ENCODE results near the gene SRSF4. TPM values are rescaled to one million over a fixed set of nuclear protein-coding genes. Genes with fewer than 3 reads are reported as not detected.

SRSF4 gene
- total and polyA plus RNA-seq, 9 of the 15 experiments (the other 6 are each of a cell fraction or from before 2014, with no cell fraction given), result 15.9 to 132 (median 82.0) TPM

DNA sequence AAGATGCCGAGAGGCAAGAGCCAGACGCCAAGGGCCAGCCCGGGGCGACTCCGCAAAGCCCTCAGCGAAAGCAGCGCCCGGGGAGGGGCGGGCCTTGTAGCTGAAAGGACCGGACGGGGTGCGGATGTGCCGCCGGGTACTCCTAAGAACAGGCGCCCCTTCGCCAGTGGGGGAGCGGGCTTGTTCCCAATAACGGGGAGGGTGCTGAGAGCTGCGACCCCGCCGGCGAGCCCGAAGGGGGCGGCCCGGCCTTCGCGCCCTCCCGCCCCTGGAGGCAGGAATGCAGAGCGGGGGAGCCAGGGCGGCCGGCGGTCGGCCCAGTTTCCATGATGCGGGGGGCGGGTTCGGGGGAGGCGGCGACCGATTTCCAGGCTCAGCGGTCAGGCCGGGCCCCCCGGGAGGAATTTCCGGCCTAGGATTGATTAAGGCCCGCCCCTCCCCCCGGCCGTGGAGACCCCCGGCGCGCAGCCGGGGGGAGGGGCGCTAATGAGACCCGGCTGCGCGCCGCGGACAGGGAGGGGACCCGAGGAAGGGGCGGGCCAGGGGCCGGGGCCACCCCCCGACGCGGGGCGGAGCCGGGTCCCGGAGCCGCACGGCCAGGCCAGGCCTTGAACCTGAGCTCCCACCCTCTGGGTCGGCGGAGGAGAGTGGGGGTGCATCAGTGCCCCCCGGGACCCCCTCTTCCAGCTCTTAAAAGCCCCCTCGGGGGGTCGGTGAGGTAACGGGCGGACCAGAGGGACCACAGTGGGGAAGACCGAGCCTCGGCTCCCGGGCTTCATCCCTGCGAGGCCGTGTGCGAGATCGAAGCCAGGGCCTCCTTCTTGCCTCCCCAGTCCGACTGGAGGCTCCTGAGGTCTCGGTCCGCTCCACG, 57.1 kb downstream of the SRSF4 start (continued):
- TF ChIP-seq, protein P1, sequence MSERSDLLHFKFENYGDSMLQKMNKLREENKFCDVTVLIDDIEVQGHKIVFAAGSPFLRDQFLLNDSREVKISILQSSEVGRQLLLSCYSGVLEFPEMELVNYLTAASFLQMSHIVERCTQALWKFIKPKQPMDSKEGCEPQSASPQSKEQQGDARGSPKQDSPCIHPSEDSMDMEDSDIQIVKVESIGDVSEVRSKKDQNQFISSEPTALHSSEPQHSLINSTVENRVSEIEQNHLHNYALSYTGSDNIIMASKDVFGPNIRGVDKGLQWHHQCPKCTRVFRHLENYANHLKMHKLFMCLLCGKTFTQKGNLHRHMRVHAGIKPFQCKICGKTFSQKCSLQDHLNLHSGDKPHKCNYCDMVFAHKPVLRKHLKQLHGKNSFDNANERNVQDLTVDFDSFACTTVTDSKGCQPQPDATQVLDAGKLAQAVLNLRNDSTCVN (CRISPR knock-in tag; IDR thresholded peaks at IDR 0.05), result no peak
- no peak for TF ChIP-seq ZNF561 (CRISPR knock-in tag; conservative IDR thresholded peaks at IDR 0.05)
- TF ChIP-seq, protein P2, sequence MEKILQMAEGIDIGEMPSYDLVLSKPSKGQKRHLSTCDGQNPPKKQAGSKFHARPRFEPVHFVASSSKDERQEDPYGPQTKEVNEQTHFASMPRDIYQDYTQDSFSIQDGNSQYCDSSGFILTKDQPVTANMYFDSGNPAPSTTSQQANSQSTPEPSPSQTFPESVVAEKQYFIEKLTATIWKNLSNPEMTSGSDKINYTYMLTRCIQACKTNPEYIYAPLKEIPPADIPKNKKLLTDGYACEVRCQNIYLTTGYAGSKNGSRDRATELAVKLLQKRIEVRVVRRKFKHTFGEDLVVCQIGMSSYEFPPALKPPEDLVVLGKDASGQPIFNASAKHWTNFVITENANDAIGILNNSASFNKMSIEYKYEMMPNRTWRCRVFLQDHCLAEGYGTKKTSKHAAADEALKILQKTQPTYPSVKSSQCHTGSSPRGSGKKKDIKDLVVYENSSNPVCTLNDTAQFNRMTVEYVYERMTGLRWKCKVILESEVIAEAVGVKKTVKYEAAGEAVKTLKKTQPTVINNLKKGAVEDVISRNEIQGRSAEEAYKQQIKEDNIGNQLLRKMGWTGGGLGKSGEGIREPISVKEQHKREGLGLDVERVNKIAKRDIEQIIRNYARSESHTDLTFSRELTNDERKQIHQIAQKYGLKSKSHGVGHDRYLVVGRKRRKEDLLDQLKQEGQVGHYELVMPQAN (IDR thresholded peaks at IDR 0.05; ENCODE audit: borderline replicate concordance), result no peak
- no peak for TF ChIP-seq BRCA1 (IDR thresholded peaks at IDR 0.05)
- TF ChIP-seq BRCA1 (CRISPR knock-in tag; IDR thresholded peaks at IDR 0.05), result no peak
- TF ChIP-seq MXI1 (IDR thresholded peaks at IDR 0.05; ENCODE audit: low read depth, low read length), result no peak
- TF ChIP-seq, protein P3, sequence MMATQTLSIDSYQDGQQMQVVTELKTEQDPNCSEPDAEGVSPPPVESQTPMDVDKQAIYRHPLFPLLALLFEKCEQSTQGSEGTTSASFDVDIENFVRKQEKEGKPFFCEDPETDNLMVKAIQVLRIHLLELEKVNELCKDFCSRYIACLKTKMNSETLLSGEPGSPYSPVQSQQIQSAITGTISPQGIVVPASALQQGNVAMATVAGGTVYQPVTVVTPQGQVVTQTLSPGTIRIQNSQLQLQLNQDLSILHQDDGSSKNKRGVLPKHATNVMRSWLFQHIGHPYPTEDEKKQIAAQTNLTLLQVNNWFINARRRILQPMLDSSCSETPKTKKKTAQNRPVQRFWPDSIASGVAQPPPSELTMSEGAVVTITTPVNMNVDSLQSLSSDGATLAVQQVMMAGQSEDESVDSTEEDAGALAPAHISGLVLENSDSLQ (IDR thresholded peaks at IDR 0.05), result no peak
- no peak for TF ChIP-seq SMARCB1 (IDR thresholded peaks at IDR 0.05; ENCODE audit: insufficient read length, low read depth)
- TF ChIP-seq, protein P4, sequence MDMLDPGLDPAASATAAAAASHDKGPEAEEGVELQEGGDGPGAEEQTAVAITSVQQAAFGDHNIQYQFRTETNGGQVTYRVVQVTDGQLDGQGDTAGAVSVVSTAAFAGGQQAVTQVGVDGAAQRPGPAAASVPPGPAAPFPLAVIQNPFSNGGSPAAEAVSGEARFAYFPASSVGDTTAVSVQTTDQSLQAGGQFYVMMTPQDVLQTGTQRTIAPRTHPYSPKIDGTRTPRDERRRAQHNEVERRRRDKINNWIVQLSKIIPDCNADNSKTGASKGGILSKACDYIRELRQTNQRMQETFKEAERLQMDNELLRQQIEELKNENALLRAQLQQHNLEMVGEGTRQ (CRISPR knock-in tag; IDR thresholded peaks at IDR 0.05), result no peak
- TF ChIP-seq ZBED1 (IDR thresholded peaks at IDR 0.05), result no peak
- TF ChIP-seq RFX1 (IDR thresholded peaks at IDR 0.05), result no peak
- TF ChIP-seq SOX6 (IDR thresholded peaks at IDR 0.05), result no peak
- TF ChIP-seq ZNF707 (CRISPR knock-in tag; conservative IDR thresholded peaks at IDR 0.05), result no peak
- TF ChIP-seq, protein P5, sequence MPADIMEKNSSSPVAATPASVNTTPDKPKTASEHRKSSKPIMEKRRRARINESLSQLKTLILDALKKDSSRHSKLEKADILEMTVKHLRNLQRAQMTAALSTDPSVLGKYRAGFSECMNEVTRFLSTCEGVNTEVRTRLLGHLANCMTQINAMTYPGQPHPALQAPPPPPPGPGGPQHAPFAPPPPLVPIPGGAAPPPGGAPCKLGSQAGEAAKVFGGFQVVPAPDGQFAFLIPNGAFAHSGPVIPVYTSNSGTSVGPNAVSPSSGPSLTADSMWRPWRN (IDR thresholded peaks at IDR 0.05; ENCODE audit: low read depth), result no peak
- no peak for TF ChIP-seq HDGF (IDR thresholded peaks at IDR 0.05)
- no peak for TF ChIP-seq KAT8 (IDR thresholded peaks at IDR 0.05; ENCODE audit: low read depth)
- peak; percentile 55 for TF ChIP-seq U2AF1 (optimal IDR thresholded peaks at IDR 0.05; ENCODE audit: low read depth, low read length)
- no peak for TF ChIP-seq ZNF75A (CRISPR knock-in tag; IDR thresholded peaks at IDR 0.05)
- TF ChIP-seq MAFG (tag; conservative IDR thresholded peaks at IDR 0.05), result no peak
- TF ChIP-seq RNF219 (CRISPR knock-in tag; IDR thresholded peaks at IDR 0.05), result no peak
- no peak for TF ChIP-seq TAL1 (IDR thresholded peaks at IDR 0.05)
- no peak for TF ChIP-seq ZNF253 (CRISPR knock-in tag; conservative IDR thresholded peaks at IDR 0.05)

All from K562 (cell line).